Endothelial cell of umbilical vein (primary cell): ENCODE data around the gene SOD3. TPM values are rescaled to one million over a fixed set of nuclear protein-coding genes. Genes with fewer than 3 reads are reported as not detected.

Experiments
- BruUV-seq: library from RNA; stranded (reverse); fragments of 400-500 nt; replicated peaks from 2 replicates; lab custom pipeline; 2021; lab: Mats Ljungman, UMichigan
- CTCF ChIA-PET: fragments of 300-600, 350-600 bp; sonication (Branson Sonifier 250); formaldehyde crosslinking; loops from one replicate; lab custom pipeline; 2021; ENCODE audit warnings: antibody characterized with exemption, inconsistent platforms; lab: Charles Lee
- POLR2A ChIA-PET: fragments of 300-600, 350-600 bp; sonication (Branson Sonifier 250); formaldehyde crosslinking; loops from one replicate; lab custom pipeline; 2021; ENCODE audit warnings: antibody characterized with exemption, inconsistent platforms; lab: Charles Lee
- DNase-seq: peaks from one replicate; pipeline ENCODE4 v3.0.0-alpha.2; 2011; ENCODE audit warnings: low read depth, low spot score
- FAIRE-seq: peaks from 2 replicates; lab custom pipeline; 2011; peaks lifted over from hg19 to GRCh38; lab: Jason Lieb, UNC
- H2AFZ ChIP-seq: 2 replicates; pipeline ENCODE4 v1.6.0; 2012; ENCODE audit warnings: low read depth, low read length, control low read depth, inconsistent platforms
- H3K27ac ChIP-seq: 2 replicates; pipeline ENCODE4 v1.5.1; 2011; ENCODE audit warnings: low read depth, mild to moderate bottlenecking, control low read depth, low read length, moderate library complexity; ENCODE audit not compliant: insufficient read depth
- H3K27me3 ChIP-seq, 2 experiments: 2 replicates each; pipeline versions ENCODE4 v1.6.0 to v1.6.1; 2011; ENCODE audit warnings: low read length in 2 of 2, mixed read lengths in 1 of 2; ENCODE audit not compliant: control insufficient read depth in 2 of 2, insufficient read depth in 2 of 2
- H3K36me3 ChIP-seq, 2 experiments: 2 replicates in 1 of 2; 3 replicates in 1 of 2; pipeline ENCODE4 v1.5.1; 2011; ENCODE audit warnings: low read length in 2 of 2, mild to moderate bottlenecking in 1 of 2, moderate library complexity in 1 of 2; ENCODE audit not compliant: control insufficient read depth in 2 of 2, insufficient read depth in 2 of 2; ENCODE audit errors: extremely low read depth in 1 of 2
- H3K4me1 ChIP-seq: 3 replicates; pipeline ENCODE4 v1.5.1; 2011; ENCODE audit warnings: mild to moderate bottlenecking, low read length; ENCODE audit not compliant: control insufficient read depth, insufficient read depth; ENCODE audit errors: extremely low read depth
- H3K4me2 ChIP-seq: 2 replicates; pipeline ENCODE4 v1.6.1; 2011; ENCODE audit warnings: low read length, control low read depth, mixed read lengths; ENCODE audit not compliant: insufficient read depth
- H3K4me3 ChIP-seq, 3 experiments: fragments of 200-600 bp in 1 of 3; sonication (generic), shearing (Covaris generic) in 1 of 3; replicated peaks in 1 of 3; 2 replicates each; pipeline ENCODE4 v1.5.1; 2011 to 2016; ENCODE audit warnings: control low read depth in 3 of 3, low read length in 3 of 3, mild to moderate bottlenecking in 2 of 3, inconsistent platforms in 1 of 3, low read depth in 1 of 3, moderate library complexity in 1 of 3; ENCODE audit not compliant: insufficient read depth in 1 of 3
- H3K79me2 ChIP-seq: 2 replicates; pipeline ENCODE4 v1.6.0; 2012; ENCODE audit warnings: low read length, inconsistent platforms; ENCODE audit not compliant: control insufficient read depth, insufficient read depth
- H3K9ac ChIP-seq: replicated peaks from 2 replicates; pipeline ENCODE3; 2011; ENCODE audit warnings: low read length, control low read depth; ENCODE audit not compliant: insufficient read depth; ENCODE audit errors: extremely low read depth
- H3K9me1 ChIP-seq: replicated peaks from 3 replicates; pipeline ENCODE4 v1.6.0; 2011; ENCODE audit warnings: mild to moderate bottlenecking, low read length; ENCODE audit not compliant: control insufficient read depth, insufficient read depth; ENCODE audit errors: extremely low read depth
- H3K9me3 ChIP-seq: replicated peaks from 2 replicates; pipeline ENCODE4 v1.5.1; 2012; ENCODE audit warnings: low read length, inconsistent platforms; ENCODE audit not compliant: control insufficient read depth, insufficient read depth
- H4K20me1 ChIP-seq: replicated peaks from 2 replicates; pipeline ENCODE3; 2011; ENCODE audit warnings: mild to moderate bottlenecking, low read length; ENCODE audit not compliant: control insufficient read depth, insufficient read depth; ENCODE audit errors: extremely low read depth
- CTCF ChIP-seq, 2 donors: IDR thresholded peaks; 1 replicate in 1 of 2; 2 replicates in 1 of 2; pipeline ENCODE4 v1.5.1; 2011; ENCODE audit warnings: low read length in 2 of 2, mild to moderate bottlenecking in 2 of 2, moderate library complexity in 2 of 2, control low read depth in 1 of 2, inconsistent platforms in 1 of 2, low read depth in 1 of 2; ENCODE audit not compliant: insufficient read depth in 1 of 2; ENCODE audit errors: extremely low read depth in 1 of 2
- EZH2 ChIP-seq: IDR thresholded peaks from 2 replicates; pipeline ENCODE4 v1.6.1; 2012; ENCODE audit warnings: borderline replicate concordance, low read depth, mild to moderate bottlenecking, moderate library complexity, low read length, inconsistent platforms; ENCODE audit not compliant: severe bottlenecking
- FOS ChIP-seq: IDR thresholded peaks from 2 replicates; pipeline ENCODE4 v1.6.1; 2011; ENCODE audit warnings: mild to moderate bottlenecking, low read length, moderate library complexity, borderline replicate concordance; ENCODE audit not compliant: insufficient read depth
- GATA2 ChIP-seq: IDR thresholded peaks from 2 replicates; pipeline ENCODE4 v1.7.0; 2011; ENCODE audit warnings: low read depth, mild to moderate bottlenecking, moderate library complexity, mixed read lengths, low read length; ENCODE audit not compliant: insufficient read length, insufficient read depth
- JUN ChIP-seq: IDR thresholded peaks from 2 replicates; pipeline ENCODE4 v1.6.1; 2011; ENCODE audit warnings: borderline replicate concordance, low read depth; ENCODE audit not compliant: insufficient read length, insufficient read depth
- MAX ChIP-seq: IDR thresholded peaks from 2 replicates; pipeline ENCODE4 v1.6.1; 2011; ENCODE audit not compliant: insufficient read depth, insufficient read length
- MYC ChIP-seq: IDR thresholded peaks from one replicate; pipeline ENCODE4 v1.6.1; 2011; ENCODE audit warnings: mild to moderate bottlenecking, low read depth, low read length
- POLR2A ChIP-seq: IDR thresholded peaks from 2 replicates; pipeline ENCODE4 v1.6.1; 2012; ENCODE audit warnings: low read depth, mild to moderate bottlenecking, control low read depth, low read length
- POLR2AphosphoS5 ChIP-seq: IDR thresholded peaks from 2 replicates; pipeline ENCODE4 v1.6.1; 2012; ENCODE audit warnings: low read depth, mild to moderate bottlenecking, control low read depth, low read length, moderate library complexity; ENCODE audit not compliant: insufficient read depth
- dilution Hi-C: fragments of 300-500 bp; cut with MboI; formaldehyde crosslinking; loops from one replicate; pipeline ENCODE4 v1.15.0; 2019; ENCODE audit warnings: low sequenced_read_pairs; ENCODE audit not compliant: extremely low pct_ligation_motif_present
- intact Hi-C: fragments of 100-400 bp; cut with micrococcal nuclease; formaldehyde crosslinking; loops from one replicate; pipeline ENCODE4 v1.10.0; 2022
- polyA plus RNA-seq, 4 experiments: library from polyadenylated mRNA; depleted of rRNA in 3 of 4; stranded (reverse) in 3 of 4; unstranded in 1 of 4; fragments of >200 nt; gene quantifications; 2 replicates each; pipeline versions ENCODE4 v1.2.1 to v1.2.3, GENCODE V29; 2011 to 2012; ENCODE audit warnings: missing spikeins in 1 of 4
- total RNA-seq: library from RNA; stranded (reverse); gene quantifications from 2 replicates; pipeline ENCODE4 v1.2.3, GENCODE V29; 2021

Gene SOD3
- total and polyA plus RNA-seq, 2 donors (not counting 3 experiments of a cell fraction or from before 2014, with no cell fraction given), result not detected

- H3K79me2 ChIP-seq, result no peaks in the 10 kb centered on the region
- no peak overlapping the region for H3K4me2 ChIP-seq
- no peak for FAIRE-seq
- H3K9ac ChIP-seq, result no peak overlapping the region
- no peaks in the 10 kb centered on the region for H3K36me3 ChIP-seq
- POLR2A ChIA-PET, result no interaction called here
- TF ChIP-seq FOS (no peak), GATA2 (no peak), JUN (no peak), MYC (no peak)
- DNase-seq, result no peak
- no peak overlapping the region for H3K4me3 ChIP-seq
- no peak overlapping the region for H2AFZ ChIP-seq
- H3K9me1 ChIP-seq, result no peaks in the 10 kb centered on the region
- CTCF ChIA-PET, result no interaction called here
- no peak overlapping the region for H3K27ac ChIP-seq
- no peaks in the 10 kb centered on the region for H3K4me1 ChIP-seq
- intact Hi-C loops (no loop called here), dilution Hi-C loops (no loop called here)
- H3K9me3 ChIP-seq, result no peaks in the 10 kb centered on the region
- no TSS peak for BruUV-seq
- H4K20me1 ChIP-seq, result no peaks in the 10 kb centered on the region
- peaks cover 0 to 5% of the 10 kb centered on the region in 2 experiments for H3K27me3 ChIP-seq
Observed at GRCh38 chr4:24778464-24779225, 16.7 kb upstream of the SOD3 start.

- no peaks in the 10 kb centered on the region for H3K9me1 ChIP-seq
- H3K27ac ChIP-seq, result no peak overlapping the region
- dilution Hi-C loops (no loop called here), intact Hi-C loops (no loop called here)
- H3K4me1 ChIP-seq, result no peaks in the 10 kb centered on the region
- DNase-seq (no peak), FAIRE-seq (no peak)
- no peaks in the 10 kb centered on the region for H3K9me3 ChIP-seq
- no peaks in the 10 kb centered on the region for H3K79me2 ChIP-seq
- BruUV-seq, result no TSS peak
- CTCF ChIA-PET, result no interaction called here
- no peak overlapping the region for H3K4me3 ChIP-seq
- no peak overlapping the region for H3K9ac ChIP-seq
- no peaks in the 10 kb centered on the region for H4K20me1 ChIP-seq
- POLR2A ChIA-PET, result no interaction called here
- no peaks in the 10 kb centered on the region for H3K36me3 ChIP-seq
- no peak overlapping the region for H2AFZ ChIP-seq
- TF ChIP-seq CTCF (IDR thresholded peaks at IDR 0.05; ENCODE audit: extremely low read depth in 1 of 2, insufficient read depth in 1 of 2, low read depth in 1 of 2, low read length in 2 of 2) (no peak), FOS (no peak), EZH2 (no peak), MAX (no peak), POLR2AphosphoS5 (no peak), POLR2A (no peak), JUN (no peak), GATA2 (no peak), MYC (no peak)
- H3K27me3 ChIP-seq, result peaks cover 0 to 5% of the 10 kb centered on the region in 2 experiments
- H3K4me2 ChIP-seq, result no peak overlapping the region
Observed at GRCh38 chr4:24780936-24781495, 14.4 kb upstream of the SOD3 start.
